ENCODE data around the gene PIK3C3. TPM values are rescaled to one million over a fixed set of nuclear protein-coding genes. Genes with fewer than 3 reads are reported as not detected.

Gene PIK3C3
- total RNA-seq, 1 donor from 2014 or later, result 62.2 TPM

DNA sequence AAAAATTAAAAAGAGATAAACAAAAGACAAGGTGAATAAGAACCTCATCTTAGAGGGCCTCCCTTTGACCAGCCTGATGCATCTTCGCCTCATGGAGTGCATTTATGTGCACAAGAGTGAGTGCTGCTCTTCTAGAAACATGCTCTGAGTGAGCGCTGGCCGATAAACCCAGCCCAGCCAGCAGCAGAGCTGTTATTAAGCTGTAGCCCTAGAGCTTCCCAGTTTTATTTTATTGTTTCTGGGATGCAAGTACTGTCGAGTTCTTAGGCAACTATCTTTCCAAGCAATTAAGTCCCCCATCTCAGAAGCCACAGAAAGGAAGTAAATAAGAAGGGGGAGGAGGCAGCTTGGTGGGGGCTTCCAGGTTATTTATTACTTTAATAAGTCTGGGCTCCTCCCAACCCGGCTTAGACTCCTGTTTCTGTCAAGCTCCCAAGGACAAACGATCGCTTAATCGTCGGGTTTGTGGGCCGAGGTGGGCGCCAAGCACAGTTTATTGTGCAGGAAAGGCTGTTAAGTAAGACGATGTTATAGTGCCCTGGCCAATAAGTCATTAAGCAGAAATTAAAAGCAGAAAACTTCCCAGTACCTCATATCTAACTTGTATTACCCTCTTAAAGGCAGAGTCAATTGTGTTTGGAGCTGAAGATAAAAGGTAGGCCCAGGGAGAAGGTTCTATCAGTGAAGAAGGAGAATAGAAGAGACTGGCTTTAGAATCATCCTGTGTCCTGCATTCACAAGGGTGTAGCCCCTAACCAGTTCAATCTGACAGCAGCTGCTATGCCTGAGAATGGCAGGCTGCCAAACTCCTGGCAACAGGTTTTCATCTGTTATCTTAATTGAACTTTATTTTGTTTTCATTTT, 176.3 kb downstream of the PIK3C3 start:
- no peak for DNase-seq (ENCODE audit: low read depth)
- TF ChIP-seq, protein P1, sequence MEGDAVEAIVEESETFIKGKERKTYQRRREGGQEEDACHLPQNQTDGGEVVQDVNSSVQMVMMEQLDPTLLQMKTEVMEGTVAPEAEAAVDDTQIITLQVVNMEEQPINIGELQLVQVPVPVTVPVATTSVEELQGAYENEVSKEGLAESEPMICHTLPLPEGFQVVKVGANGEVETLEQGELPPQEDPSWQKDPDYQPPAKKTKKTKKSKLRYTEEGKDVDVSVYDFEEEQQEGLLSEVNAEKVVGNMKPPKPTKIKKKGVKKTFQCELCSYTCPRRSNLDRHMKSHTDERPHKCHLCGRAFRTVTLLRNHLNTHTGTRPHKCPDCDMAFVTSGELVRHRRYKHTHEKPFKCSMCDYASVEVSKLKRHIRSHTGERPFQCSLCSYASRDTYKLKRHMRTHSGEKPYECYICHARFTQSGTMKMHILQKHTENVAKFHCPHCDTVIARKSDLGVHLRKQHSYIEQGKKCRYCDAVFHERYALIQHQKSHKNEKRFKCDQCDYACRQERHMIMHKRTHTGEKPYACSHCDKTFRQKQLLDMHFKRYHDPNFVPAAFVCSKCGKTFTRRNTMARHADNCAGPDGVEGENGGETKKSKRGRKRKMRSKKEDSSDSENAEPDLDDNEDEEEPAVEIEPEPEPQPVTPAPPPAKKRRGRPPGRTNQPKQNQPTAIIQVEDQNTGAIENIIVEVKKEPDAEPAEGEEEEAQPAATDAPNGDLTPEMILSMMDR (conservative IDR thresholded peaks at IDR 0.05; ENCODE audit: low read depth, low read length), result no peak
- H3K4me3 ChIP-seq (ENCODE audit: low read depth, low read length), result no peak overlapping the region

DNA sequence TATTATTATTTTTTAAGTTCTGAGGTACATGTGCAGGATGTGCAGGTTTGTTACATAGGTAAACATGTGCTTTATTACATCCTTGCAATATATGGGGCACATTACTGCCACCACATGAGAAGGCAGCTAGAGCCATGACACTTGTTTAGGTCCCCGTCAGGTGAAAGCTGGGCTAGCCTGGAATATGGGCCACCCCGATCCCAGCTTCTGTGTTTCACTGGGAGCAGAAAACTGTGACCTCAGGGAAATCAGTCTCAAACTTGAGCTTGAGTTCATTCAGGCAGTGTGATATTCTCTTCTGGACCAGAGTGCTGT, 176.9 kb downstream of the PIK3C3 start:
- TF ChIP-seq, protein P1 (conservative IDR thresholded peaks at IDR 0.05; ENCODE audit: low read depth, low read length), result no peak
- no peak for DNase-seq (ENCODE audit: low read depth)
- H3K4me3 ChIP-seq (ENCODE audit: low read depth, low read length), result no peak overlapping the region

Measured in epithelial cell of proximal tubule (primary cell).